Measurements from ENCODE around the gene COG3.

DNA sequence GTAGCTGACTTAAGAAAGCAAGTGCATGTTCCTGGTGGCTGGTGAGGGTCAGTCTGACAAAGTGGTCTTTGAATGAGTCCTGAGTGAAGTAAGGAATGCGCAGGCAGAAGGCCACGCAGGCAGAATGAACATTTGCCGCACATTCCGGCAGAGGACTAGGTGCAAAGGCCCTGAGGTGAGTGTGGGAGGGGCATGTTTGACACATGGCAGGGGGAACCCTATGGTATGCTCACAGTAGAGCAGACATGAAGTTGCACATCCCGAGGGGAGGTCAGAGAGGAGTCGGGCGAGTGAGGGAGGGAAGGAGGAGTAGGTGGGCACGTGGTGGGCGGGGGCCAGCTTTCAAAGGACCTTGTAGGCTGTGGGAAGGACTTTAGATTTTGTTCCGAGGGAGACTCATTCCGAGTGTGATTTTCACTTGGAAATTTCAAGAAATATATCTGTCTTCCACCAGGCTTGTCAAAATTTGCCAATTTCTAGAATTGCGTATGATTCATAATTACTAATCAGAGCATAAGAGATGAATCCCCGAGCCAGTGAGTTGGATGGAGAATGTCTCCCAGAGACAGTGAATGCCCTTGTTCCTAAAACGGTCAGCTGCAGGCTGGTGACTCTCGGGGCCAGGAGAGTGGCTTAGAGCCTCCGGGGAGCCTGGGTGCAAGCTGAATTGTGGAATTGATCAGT is 110.5 kb downstream of the COG3 start:
- TF ChIP-seq POLR2A (IDR thresholded peaks at IDR 0.05) (no peak), POLR2AphosphoS5 (IDR thresholded peaks at IDR 0.05) (no peak)
- TF ChIP-seq, protein P1, sequence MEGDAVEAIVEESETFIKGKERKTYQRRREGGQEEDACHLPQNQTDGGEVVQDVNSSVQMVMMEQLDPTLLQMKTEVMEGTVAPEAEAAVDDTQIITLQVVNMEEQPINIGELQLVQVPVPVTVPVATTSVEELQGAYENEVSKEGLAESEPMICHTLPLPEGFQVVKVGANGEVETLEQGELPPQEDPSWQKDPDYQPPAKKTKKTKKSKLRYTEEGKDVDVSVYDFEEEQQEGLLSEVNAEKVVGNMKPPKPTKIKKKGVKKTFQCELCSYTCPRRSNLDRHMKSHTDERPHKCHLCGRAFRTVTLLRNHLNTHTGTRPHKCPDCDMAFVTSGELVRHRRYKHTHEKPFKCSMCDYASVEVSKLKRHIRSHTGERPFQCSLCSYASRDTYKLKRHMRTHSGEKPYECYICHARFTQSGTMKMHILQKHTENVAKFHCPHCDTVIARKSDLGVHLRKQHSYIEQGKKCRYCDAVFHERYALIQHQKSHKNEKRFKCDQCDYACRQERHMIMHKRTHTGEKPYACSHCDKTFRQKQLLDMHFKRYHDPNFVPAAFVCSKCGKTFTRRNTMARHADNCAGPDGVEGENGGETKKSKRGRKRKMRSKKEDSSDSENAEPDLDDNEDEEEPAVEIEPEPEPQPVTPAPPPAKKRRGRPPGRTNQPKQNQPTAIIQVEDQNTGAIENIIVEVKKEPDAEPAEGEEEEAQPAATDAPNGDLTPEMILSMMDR (IDR thresholded peaks at IDR 0.05) = no peak

Measured in transverse colon (tissue), 4 donors.